ENCODE data around the gene PPP1R18. TPM values are rescaled to one million over a fixed set of nuclear protein-coding genes. Genes with fewer than 3 reads are reported as not detected.

PPP1R18 gene
- total RNA-seq, 1 donor from 2014 or later = 33.1 TPM

- Mint-ChIP-seq H3K36me3 (peaks cover 39% of the 10 kb centered on the region), H3K27ac (no peak overlapping the region), H3K4me3 (no peak overlapping the region), H3K27me3 (no peaks in the 10 kb centered on the region), H3K9me3 (peaks cover under 1% of the 10 kb centered on the region), H3K4me1 (ENCODE audit: unreplicated experiment) (peaks cover 15% of the 10 kb centered on the region)
- no peak for TF ChIP-seq CTCF (conservative IDR thresholded peaks at IDR 0.05)
- DNase-seq (ENCODE audit: extremely low spot score, unreplicated experiment) = no peak
Measured at GRCh38 chr6:30712441-30712945, 26.0 kb upstream of the PPP1R18 start.

- DNase-seq (ENCODE audit: extremely low spot score, unreplicated experiment) = no peak
- Mint-ChIP-seq H3K27me3 (no peaks in the 10 kb centered on the region), H3K27ac (no peak overlapping the region), H3K4me3 (no peak overlapping the region), H3K36me3 (peaks cover 42% of the 10 kb centered on the region), H3K9me3 (no peaks in the 10 kb centered on the region), H3K4me1 (ENCODE audit: unreplicated experiment) (peaks cover 10% of the 10 kb centered on the region)
- TF ChIP-seq CTCF (conservative IDR thresholded peaks at IDR 0.05) = no peak
Measured at GRCh38 chr6:30711758-30712380, 25.4 kb upstream of the PPP1R18 start.

GRCh38 chr6:30709101-30709868, 22.8 kb upstream of the PPP1R18 start:
- DNase-seq (ENCODE audit: extremely low spot score, unreplicated experiment) = no peak
- Mint-ChIP-seq H3K27ac (no peak overlapping the region), H3K27me3 (no peaks in the 10 kb centered on the region), H3K9me3 (no peaks in the 10 kb centered on the region), H3K4me1 (ENCODE audit: unreplicated experiment) (no peaks in the 10 kb centered on the region), H3K4me3 (no peak overlapping the region), H3K36me3 (peaks cover 49% of the 10 kb centered on the region)
- TF ChIP-seq CTCF (conservative IDR thresholded peaks at IDR 0.05) = no peak

- no peaks in the 10 kb centered on the region for H3K4me1 Mint-ChIP-seq (ENCODE audit: unreplicated experiment)
- H3K27ac Mint-ChIP-seq = no peak overlapping the region
- no peak for TF ChIP-seq CTCF (conservative IDR thresholded peaks at IDR 0.05)
- no peaks in the 10 kb centered on the region for H3K9me3 Mint-ChIP-seq
- H3K36me3 Mint-ChIP-seq = peaks cover 46% of the 10 kb centered on the region
- H3K27me3 Mint-ChIP-seq = no peaks in the 10 kb centered on the region
- no peak for DNase-seq (ENCODE audit: extremely low spot score, unreplicated experiment)
- H3K4me3 Mint-ChIP-seq = no peak overlapping the region
Measured at GRCh38 chr6:30707281-30707850, 20.9 kb upstream of the PPP1R18 start.

GRCh38 chr6:30705620-30706019, 19.2 kb upstream of the PPP1R18 start:
- H3K4me1 Mint-ChIP-seq (ENCODE audit: unreplicated experiment) = no peaks in the 10 kb centered on the region
- H3K36me3 Mint-ChIP-seq = peaks cover 40% of the 10 kb centered on the region
- no peaks in the 10 kb centered on the region for H3K9me3 Mint-ChIP-seq
- no peaks in the 10 kb centered on the region for H3K27me3 Mint-ChIP-seq
- no peak overlapping the region for H3K27ac Mint-ChIP-seq
- no peak overlapping the region for H3K4me3 Mint-ChIP-seq
- TF ChIP-seq CTCF (conservative IDR thresholded peaks at IDR 0.05) = no peak
- DNase-seq (ENCODE audit: extremely low spot score, unreplicated experiment) = no peak
